Measurements from ENCODE around the gene DDIT4.

The DDIT4 gene

DNA sequence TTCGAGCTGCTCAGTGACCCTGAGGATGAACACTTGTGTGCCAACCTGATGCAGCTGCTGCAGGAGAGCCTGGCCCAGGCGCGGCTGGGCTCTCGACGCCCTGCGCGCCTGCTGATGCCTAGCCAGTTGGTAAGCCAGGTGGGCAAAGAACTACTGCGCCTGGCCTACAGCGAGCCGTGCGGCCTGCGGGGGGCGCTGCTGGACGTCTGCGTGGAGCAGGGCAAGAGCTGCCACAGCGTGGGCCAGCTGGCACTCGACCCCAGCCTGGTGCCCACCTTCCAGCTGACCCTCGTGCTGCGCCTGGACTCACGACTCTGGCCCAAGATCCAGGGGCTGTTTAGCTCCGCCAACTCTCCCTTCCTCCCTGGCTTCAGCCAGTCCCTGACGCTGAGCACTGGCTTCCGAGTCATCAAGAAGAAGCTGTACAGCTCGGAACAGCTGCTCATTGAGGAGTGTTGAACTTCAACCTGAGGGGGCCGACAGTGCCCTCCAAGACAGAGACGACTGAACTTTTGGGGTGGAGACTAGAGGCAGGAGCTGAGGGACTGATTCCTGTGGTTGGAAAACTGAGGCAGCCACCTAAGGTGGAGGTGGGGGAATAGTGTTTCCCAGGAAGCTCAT lies 1.1 kb downstream of the DDIT4 start:
- TF ChIP-seq FOXP2 (optimal IDR thresholded peaks at IDR 0.05; ENCODE audit: borderline replicate concordance, extremely low read depth, extremely low read length, insufficient read depth) (no peak), SIN3A (IDR thresholded peaks at IDR 0.05; ENCODE audit: borderline replicate concordance, insufficient read depth, low read length) (no peak; the same call in 1 of the 2 replicates), TAF1 (IDR thresholded peaks at IDR 0.05; ENCODE audit: borderline replicate concordance, insufficient read depth, low read length) (no peak), POLR2AphosphoS5 (IDR thresholded peaks at IDR 0.05; ENCODE audit: low read depth, low read length) (no peak)

- TF ChIP-seq TAF1 (IDR thresholded peaks at IDR 0.05; ENCODE audit: borderline replicate concordance, insufficient read depth, low read length) = no peak
- no peak for TF ChIP-seq FOXP2 (optimal IDR thresholded peaks at IDR 0.05; ENCODE audit: borderline replicate concordance, extremely low read depth, extremely low read length, insufficient read depth)
- TF ChIP-seq SIN3A (IDR thresholded peaks at IDR 0.05; ENCODE audit: borderline replicate concordance, insufficient read depth, low read length) = peak; percentile 47; the same call in 1 of the 2 replicates
- TF ChIP-seq, protein P1, sequence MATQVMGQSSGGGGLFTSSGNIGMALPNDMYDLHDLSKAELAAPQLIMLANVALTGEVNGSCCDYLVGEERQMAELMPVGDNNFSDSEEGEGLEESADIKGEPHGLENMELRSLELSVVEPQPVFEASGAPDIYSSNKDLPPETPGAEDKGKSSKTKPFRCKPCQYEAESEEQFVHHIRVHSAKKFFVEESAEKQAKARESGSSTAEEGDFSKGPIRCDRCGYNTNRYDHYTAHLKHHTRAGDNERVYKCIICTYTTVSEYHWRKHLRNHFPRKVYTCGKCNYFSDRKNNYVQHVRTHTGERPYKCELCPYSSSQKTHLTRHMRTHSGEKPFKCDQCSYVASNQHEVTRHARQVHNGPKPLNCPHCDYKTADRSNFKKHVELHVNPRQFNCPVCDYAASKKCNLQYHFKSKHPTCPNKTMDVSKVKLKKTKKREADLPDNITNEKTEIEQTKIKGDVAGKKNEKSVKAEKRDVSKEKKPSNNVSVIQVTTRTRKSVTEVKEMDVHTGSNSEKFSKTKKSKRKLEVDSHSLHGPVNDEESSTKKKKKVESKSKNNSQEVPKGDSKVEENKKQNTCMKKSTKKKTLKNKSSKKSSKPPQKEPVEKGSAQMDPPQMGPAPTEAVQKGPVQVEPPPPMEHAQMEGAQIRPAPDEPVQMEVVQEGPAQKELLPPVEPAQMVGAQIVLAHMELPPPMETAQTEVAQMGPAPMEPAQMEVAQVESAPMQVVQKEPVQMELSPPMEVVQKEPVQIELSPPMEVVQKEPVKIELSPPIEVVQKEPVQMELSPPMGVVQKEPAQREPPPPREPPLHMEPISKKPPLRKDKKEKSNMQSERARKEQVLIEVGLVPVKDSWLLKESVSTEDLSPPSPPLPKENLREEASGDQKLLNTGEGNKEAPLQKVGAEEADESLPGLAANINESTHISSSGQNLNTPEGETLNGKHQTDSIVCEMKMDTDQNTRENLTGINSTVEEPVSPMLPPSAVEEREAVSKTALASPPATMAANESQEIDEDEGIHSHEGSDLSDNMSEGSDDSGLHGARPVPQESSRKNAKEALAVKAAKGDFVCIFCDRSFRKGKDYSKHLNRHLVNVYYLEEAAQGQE (IDR thresholded peaks at IDR 0.05; ENCODE audit: insufficient read depth in 1 of 2, low read depth in 2 of 2, low read length in 2 of 2) = no peak
These were observed 1.8 kb downstream of the DDIT4 start for GRCh38 chr10:72275351-72276012.

DNA sequence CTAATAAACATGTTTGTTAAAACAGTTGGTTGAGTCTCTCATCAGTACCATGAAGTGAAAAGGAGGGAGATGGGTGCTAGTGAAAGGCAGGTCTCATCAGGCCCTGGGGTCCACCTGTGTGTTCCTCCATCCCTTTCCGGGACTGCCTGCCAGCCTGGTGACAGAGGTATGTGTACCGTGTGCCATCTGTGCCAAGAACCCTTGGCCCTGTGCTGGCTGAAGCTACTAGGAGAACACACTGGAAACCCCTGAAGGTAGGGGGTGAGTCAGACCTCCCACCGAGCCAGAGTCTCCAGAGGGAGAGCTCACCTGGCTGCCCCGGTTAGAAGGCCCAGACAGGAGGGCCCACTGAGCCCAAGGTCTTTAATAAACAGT lies 2.3 kb downstream of the DDIT4 start:
- no peak; the same call in 1 of the 2 replicates for TF ChIP-seq POLR2AphosphoS5 (IDR thresholded peaks at IDR 0.05; ENCODE audit: low read depth, low read length)
- no peak for TF ChIP-seq SIN3A (IDR thresholded peaks at IDR 0.05; ENCODE audit: borderline replicate concordance, insufficient read depth, low read length)
- TF ChIP-seq TAF1 (IDR thresholded peaks at IDR 0.05; ENCODE audit: borderline replicate concordance, insufficient read depth, low read length) = no peak
- TF ChIP-seq, protein P1 (IDR thresholded peaks at IDR 0.05; ENCODE audit: insufficient read depth in 1 of 2, low read depth in 2 of 2, low read length in 2 of 2) = no peak
- TF ChIP-seq FOXP2 (optimal IDR thresholded peaks at IDR 0.05; ENCODE audit: borderline replicate concordance, extremely low read depth, extremely low read length, insufficient read depth) = no peak

GRCh38 chr10:72276421-72277339 lies 3.0 kb downstream of the DDIT4 start:
- TF ChIP-seq FOXP2 (optimal IDR thresholded peaks at IDR 0.05; ENCODE audit: borderline replicate concordance, extremely low read depth, extremely low read length, insufficient read depth) = no peak
- TF ChIP-seq POLR2AphosphoS5 (IDR thresholded peaks at IDR 0.05; ENCODE audit: low read depth, low read length) = peak; percentile 90

- TF ChIP-seq SIN3A (IDR thresholded peaks at IDR 0.05; ENCODE audit: borderline replicate concordance, insufficient read depth, low read length) = no peak
- no peak for TF ChIP-seq TAF1 (IDR thresholded peaks at IDR 0.05; ENCODE audit: borderline replicate concordance, insufficient read depth, low read length)
- TF ChIP-seq FOXP2 (optimal IDR thresholded peaks at IDR 0.05; ENCODE audit: borderline replicate concordance, extremely low read depth, extremely low read length, insufficient read depth) = no peak
- TF ChIP-seq, protein P1 (IDR thresholded peaks at IDR 0.05; ENCODE audit: insufficient read depth in 1 of 2, low read depth in 2 of 2, low read length in 2 of 2) = no peak
- no peak for TF ChIP-seq POLR2AphosphoS5 (IDR thresholded peaks at IDR 0.05; ENCODE audit: low read depth, low read length)
These were observed 3.7 kb downstream of the DDIT4 start for GRCh38 chr10:72277340-72277995.

Data from PFSK-1 (cell line).